ENCODE results near the gene RNF180. TPM values are rescaled to one million over a fixed set of nuclear protein-coding genes. Genes with fewer than 3 reads are reported as not detected.

Gene RNF180
- total and polyA plus RNA-seq, 2 of the 13 experiments (the other 11 are each of a cell fraction or from before 2014, with no cell fraction given), result 0.20 TPM; not detected in 1

DNA sequence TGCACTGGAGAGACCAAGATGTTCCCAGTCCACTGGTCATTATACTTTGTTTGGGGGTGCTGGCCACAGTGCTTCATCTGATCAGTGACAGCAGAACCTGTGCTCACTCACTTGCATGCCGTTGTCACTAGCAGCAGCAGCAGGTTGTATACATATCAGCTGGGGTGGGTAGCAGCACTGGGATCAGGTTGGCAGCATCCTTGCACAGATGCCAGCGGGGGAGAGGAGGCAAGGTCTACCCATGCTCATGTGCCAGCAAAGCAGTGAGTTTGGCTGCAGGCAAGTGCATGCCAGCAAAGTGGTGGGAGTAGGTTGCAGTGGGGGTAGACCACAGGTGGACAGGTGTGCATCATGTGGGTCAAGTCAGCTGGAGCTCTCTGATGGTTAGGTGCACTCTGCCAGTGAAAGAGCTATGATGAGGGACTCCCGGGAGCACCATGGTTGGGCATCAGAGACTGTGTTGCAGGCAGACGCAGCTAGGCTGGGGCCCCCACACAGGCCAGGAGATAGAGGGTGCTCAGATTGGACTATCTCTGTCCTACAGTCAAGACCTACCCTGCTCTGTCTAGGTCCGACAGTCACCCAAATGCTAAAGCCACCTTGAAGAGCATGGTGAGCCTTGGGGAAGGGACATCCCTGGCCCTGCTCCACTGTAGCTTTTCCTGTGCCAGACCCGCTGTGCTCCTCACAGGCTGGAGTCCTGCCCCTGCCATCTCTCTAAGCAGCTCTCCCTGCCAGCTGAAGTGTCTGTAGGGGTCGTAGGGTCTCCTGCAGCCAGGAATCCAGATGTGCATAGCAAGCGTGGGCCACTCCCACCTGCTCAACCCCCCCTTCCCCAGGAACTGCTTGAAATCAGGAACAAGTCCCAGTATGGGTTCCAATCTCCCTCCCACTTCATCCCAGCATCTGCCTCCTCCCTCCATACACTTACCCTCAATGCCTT is 119.8 kb downstream of the RNF180 start (continued):
- TF ChIP-seq, protein P1, sequence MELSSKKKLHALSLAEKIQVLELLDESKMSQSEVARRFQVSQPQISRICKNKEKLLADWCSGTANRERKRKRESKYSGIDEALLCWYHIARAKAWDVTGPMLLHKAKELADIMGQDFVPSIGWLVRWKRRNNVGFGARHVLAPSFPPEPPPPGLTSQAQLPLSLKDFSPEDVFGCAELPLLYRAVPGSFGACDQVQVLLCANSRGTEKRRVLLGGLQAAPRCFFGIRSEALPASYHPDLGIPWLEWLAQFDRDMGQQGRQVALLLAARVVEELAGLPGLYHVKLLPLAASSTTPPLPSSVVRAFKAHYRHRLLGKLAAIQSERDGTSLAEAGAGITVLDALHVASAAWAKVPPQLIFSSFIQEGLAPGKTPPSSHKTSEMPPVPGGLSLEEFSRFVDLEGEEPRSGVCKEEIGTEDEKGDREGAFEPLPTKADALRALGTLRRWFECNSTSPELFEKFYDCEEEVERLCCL (CRISPR knock-in tag; IDR thresholded peaks at IDR 0.05; ENCODE audit: borderline replicate concordance), result no peak
- TF ChIP-seq, protein P2, sequence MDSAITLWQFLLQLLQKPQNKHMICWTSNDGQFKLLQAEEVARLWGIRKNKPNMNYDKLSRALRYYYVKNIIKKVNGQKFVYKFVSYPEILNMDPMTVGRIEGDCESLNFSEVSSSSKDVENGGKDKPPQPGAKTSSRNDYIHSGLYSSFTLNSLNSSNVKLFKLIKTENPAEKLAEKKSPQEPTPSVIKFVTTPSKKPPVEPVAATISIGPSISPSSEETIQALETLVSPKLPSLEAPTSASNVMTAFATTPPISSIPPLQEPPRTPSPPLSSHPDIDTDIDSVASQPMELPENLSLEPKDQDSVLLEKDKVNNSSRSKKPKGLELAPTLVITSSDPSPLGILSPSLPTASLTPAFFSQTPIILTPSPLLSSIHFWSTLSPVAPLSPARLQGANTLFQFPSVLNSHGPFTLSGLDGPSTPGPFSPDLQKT (CRISPR knock-in tag; IDR thresholded peaks at IDR 0.05; ENCODE audit: borderline replicate concordance), result no peak
- no peak for TF ChIP-seq ZNF282 (IDR thresholded peaks at IDR 0.05; ENCODE audit: partially characterized antibody)
- TF ChIP-seq ZNF841 (CRISPR knock-in tag; IDR thresholded peaks at IDR 0.05; ENCODE audit: borderline replicate concordance), result no peak
- TF ChIP-seq NCOA5 (CRISPR knock-in tag; IDR thresholded peaks at IDR 0.05), result no peak
- TF ChIP-seq, protein P3, sequence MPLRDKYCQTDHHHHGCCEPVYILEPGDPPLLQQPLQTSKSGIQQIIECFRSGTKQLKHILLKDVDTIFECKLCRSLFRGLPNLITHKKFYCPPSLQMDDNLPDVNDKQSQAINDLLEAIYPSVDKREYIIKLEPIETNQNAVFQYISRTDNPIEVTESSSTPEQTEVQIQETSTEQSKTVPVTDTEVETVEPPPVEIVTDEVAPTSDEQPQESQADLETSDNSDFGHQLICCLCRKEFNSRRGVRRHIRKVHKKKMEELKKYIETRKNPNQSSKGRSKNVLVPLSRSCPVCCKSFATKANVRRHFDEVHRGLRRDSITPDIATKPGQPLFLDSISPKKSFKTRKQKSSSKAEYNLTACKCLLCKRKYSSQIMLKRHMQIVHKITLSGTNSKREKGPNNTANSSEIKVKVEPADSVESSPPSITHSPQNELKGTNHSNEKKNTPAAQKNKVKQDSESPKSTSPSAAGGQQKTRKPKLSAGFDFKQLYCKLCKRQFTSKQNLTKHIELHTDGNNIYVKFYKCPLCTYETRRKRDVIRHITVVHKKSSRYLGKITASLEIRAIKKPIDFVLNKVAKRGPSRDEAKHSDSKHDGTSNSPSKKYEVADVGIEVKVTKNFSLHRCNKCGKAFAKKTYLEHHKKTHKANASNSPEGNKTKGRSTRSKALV (CRISPR knock-in tag; IDR thresholded peaks at IDR 0.05), result no peak
- TF ChIP-seq, protein P4, sequence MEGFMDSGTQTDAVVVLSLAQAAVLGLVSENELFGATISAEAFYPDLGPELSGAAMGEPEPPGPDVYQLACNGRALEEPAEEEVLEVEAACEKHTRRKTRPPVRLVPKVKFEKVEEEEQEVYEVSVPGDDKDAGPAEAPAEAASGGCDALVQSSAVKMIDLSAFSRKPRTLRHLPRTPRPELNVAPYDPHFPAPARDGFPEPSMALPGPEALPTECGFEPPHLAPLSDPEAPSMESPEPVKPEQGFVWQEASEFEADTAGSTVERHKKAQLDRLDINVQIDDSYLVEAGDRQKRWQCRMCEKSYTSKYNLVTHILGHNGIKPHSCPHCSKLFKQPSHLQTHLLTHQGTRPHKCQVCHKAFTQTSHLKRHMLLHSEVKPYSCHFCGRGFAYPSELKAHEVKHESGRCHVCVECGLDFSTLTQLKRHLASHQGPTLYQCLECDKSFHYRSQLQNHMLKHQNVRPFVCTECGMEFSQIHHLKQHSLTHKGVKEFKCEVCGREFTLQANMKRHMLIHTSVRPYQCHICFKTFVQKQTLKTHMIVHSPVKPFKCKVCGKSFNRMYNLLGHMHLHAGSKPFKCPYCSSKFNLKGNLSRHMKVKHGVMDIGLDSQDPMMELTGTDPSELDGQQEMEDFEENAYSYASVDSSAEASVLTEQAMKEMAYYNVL (CRISPR knock-in tag; IDR thresholded peaks at IDR 0.05; ENCODE audit: borderline replicate concordance), result no peak
- no peak for TF ChIP-seq ZNF768 (CRISPR knock-in tag; IDR thresholded peaks at IDR 0.05)

All from HepG2 (cell line).